Chondrocyte (in vitro differentiated cells): ENCODE results near the gene SLC16A3. TPM values are rescaled to one million over a fixed set of nuclear protein-coding genes. Genes with fewer than 3 reads are reported as not detected.

ENCODE experiments used
- DNase-seq: peaks from one replicate; pipeline ENCODE4 v3.0.0; 2021; ENCODE audit warnings: mixed read lengths, low spot score
- H3K27ac Mint-ChIP-seq: one replicate; pipeline ENCODE4 v1.8.0; 2021; ENCODE audit warnings: mild to moderate bottlenecking, moderate library complexity, mixed read lengths; ENCODE audit not compliant: unreplicated experiment
- H3K27me3 Mint-ChIP-seq: 2 replicates; pipeline ENCODE4 v1.8.0; 2021; ENCODE audit warnings: low read depth, mixed read lengths
- H3K36me3 Mint-ChIP-seq: 2 replicates; pipeline ENCODE4 v1.8.0; 2021; ENCODE audit warnings: low read depth, mixed read lengths
- H3K4me1 Mint-ChIP-seq: 2 replicates; pipeline ENCODE4 v1.8.0; 2021; ENCODE audit warnings: low read depth, mild to moderate bottlenecking, mixed read lengths
- H3K4me3 Mint-ChIP-seq: one replicate; pipeline ENCODE4 v1.8.0; 2021; ENCODE audit warnings: mild to moderate bottlenecking, moderate library complexity, mixed read lengths; ENCODE audit not compliant: unreplicated experiment
- H3K9me3 Mint-ChIP-seq: 2 replicates; pipeline ENCODE4 v1.8.0; 2021; ENCODE audit warnings: low read depth, mixed read lengths
- CTCF ChIP-seq: fragments of 200-600 bp; sonication (generic); IDR thresholded peaks from 2 replicates; pipeline ENCODE4 v1.5.0; 2021; ENCODE audit warnings: antibody characterized with exemption, mild to moderate bottlenecking, moderate library complexity
- total RNA-seq: library from RNA; stranded (reverse); gene quantifications from 3 replicates; pipeline ENCODE4 v1.2.1, GENCODE V29; 2021

Gene SLC16A3
- total RNA-seq, 1 donor from 2014 or later = 189 TPM

DNA sequence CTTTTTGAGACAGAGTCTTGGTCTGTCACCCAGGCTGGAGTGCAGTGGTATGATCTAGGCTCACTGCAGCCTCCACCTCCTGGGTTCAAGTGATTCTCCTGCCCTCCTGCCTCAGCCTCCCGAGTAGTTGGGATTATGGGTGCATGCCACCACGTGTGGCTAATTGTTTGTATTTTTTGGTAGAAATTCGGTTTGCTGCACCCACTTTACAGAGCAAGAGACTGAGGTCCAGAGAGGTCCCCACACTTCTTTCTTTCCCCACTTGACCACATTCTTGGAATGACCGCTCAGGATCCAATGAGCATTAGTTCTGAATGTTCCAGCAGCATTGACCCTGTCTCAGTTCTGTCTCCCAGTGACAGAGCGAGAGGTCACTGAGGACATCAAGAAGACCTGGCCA, 5.3 kb upstream of the SLC16A3 start:
- Mint-ChIP-seq H3K36me3 (no peaks in the 10 kb centered on the region), H3K4me3 (no peak overlapping the region)

GRCh38 chr17:82224666-82225065, 4.2 kb upstream of the SLC16A3 start:
- H3K27me3 Mint-ChIP-seq = no peaks in the 10 kb centered on the region
- H3K9me3 Mint-ChIP-seq = no peaks in the 10 kb centered on the region
- H3K27ac Mint-ChIP-seq = no peak overlapping the region
- TF ChIP-seq CTCF = no peak
- DNase-seq = no peak
- no peak overlapping the region for H3K4me3 Mint-ChIP-seq
- no peaks in the 10 kb centered on the region for H3K4me1 Mint-ChIP-seq
- no peaks in the 10 kb centered on the region for H3K36me3 Mint-ChIP-seq

More for the DNA sequence above, 5.3 kb upstream of the SLC16A3 start:
- no peak for DNase-seq
- Mint-ChIP-seq H3K27ac (no peak overlapping the region), H3K9me3 (no peaks in the 10 kb centered on the region), H3K27me3 (no peaks in the 10 kb centered on the region), H3K4me1 (no peaks in the 10 kb centered on the region)
- TF ChIP-seq CTCF = no peak

DNA sequence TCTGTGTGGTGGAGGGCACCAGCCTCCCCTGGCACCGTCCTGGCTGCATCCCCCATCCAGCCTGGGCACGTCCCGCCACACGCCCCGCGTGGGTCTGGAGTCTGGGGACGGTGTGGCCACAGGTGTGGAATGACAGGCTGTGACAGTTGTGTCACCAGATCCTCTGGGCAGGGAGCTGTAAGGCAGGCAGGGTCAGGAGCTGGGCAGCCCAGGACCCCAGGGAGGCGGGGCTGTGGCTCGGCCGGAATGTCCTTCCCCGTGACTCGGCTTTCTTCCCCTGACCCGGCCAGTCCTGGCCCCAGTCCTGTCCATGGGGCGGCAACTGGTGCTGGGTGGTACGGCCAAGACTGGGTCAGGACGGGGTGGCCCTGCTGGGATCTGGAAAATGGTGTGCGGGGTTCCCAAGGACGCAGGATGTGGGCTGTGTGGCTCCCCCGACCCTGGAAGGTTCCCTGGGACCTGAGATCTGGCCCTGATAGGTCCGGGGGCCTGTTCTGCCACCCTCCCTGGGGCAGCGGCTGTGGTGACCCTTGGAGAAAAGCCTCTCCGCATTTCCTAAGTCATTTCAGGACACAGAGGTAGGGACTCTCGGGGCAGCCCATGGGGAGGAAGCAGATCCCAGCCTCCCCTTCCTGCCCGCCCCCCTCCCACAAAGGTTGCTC, 3.3 kb upstream of the SLC16A3 start:
- H3K4me1 Mint-ChIP-seq = peaks cover 6% of the 10 kb centered on the region
- H3K9me3 Mint-ChIP-seq = no peaks in the 10 kb centered on the region
- H3K27me3 Mint-ChIP-seq = no peaks in the 10 kb centered on the region
- H3K4me3 Mint-ChIP-seq = no peak overlapping the region
- TF ChIP-seq CTCF = no peak
- no peak overlapping the region for H3K27ac Mint-ChIP-seq
- DNase-seq = no peak
- no peaks in the 10 kb centered on the region for H3K36me3 Mint-ChIP-seq

GRCh38 chr17:82226146-82226808, 2.6 kb upstream of the SLC16A3 start:
- H3K36me3 Mint-ChIP-seq = no peaks in the 10 kb centered on the region
- no peak overlapping the region for H3K4me3 Mint-ChIP-seq
- no peak for DNase-seq
- no peak for TF ChIP-seq CTCF
- peaks cover 6% of the 10 kb centered on the region for H3K4me1 Mint-ChIP-seq
- H3K9me3 Mint-ChIP-seq = no peaks in the 10 kb centered on the region
- no peak overlapping the region for H3K27ac Mint-ChIP-seq
- H3K27me3 Mint-ChIP-seq = no peaks in the 10 kb centered on the region

DNA sequence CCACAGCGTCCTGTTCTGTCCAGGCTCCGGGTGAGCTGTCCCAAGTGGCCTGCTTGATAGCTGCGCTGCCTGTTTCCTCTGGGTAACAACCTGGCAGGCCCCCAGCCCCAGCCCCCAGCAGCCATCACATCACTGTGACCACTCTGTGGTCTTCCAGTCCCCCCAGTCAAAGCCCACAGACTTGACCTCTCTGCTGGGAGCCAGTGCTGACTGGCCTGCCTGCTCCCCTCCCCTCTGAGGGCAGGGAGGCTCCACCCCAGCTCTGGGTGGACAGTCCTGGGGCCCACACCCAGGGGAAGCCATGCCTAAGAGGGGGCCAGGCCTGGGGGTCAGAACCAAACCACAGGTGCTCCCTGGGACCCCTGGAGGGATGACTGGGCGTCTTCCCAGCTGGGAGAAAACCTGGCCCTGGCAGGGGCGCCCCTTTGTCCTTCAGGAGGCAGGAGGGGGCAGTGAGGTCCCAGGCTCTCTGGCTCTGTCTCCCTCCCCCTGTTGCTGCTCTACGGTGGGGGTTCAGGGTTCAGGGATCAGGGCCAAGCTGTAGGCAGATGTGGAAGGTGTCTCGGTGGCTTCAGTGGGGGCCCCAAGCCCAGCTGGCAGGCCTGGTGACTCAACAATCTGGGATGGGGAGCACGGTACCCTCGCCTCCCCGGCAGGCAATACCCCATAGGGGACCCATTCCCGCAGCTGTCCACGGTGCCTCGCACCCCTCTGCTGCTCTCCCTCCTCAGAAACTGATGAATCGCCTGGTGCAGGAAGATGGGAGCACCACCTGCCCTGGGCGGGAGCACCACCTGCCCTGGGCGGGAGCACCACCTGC, 1.8 kb upstream of the SLC16A3 start:
- Mint-ChIP-seq H3K27ac (no peak overlapping the region), H3K36me3 (no peaks in the 10 kb centered on the region), H3K9me3 (no peaks in the 10 kb centered on the region), H3K27me3 (no peaks in the 10 kb centered on the region), H3K4me1 (peaks cover 6% of the 10 kb centered on the region), H3K4me3 (no peak overlapping the region)
- DNase-seq = no peak
- no peak for TF ChIP-seq CTCF
